ENCODE results near the gene EEF1A2. TPM values are rescaled to one million over a fixed set of nuclear protein-coding genes. Genes with fewer than 3 reads are reported as not detected.

Gene EEF1A2
- total RNA-seq: under 1 TPM in 1 of 2 experiments, not detected in 1; 0.27 TPM

- Mint-ChIP-seq H3K9me3 (peaks cover under 1% of the 10 kb centered on the region), H3K27me3 (peaks cover 26% of the 10 kb centered on the region), H3K27ac (no peak within 1 kb of the TSS), H3K4me3 (no peak within 1 kb of the TSS), H3K36me3 (no peaks in the 10 kb centered on the region), H3K4me1 (peaks cover 4% of the 10 kb centered on the region)
- DNase-seq: peak; percentile 29
Observed at GRCh38 chr20:63498960-63499337, at the start of gene EEF1A2. Gene EEF1A2 (minus strand): TSS chr20:63499083. CDS start chr20:63497763, 1,320 bp downstream.

GRCh38 chr20:63548542-63548941, 49.7 kb upstream of the EEF1A2 start:
- H3K27me3 Mint-ChIP-seq: peaks cover 13% of the 10 kb centered on the region
- no peaks in the 10 kb centered on the region for H3K9me3 Mint-ChIP-seq
- no peak overlapping the region for H3K27ac Mint-ChIP-seq
- no peak for DNase-seq
- H3K36me3 Mint-ChIP-seq: no peaks in the 10 kb centered on the region
- H3K4me1 Mint-ChIP-seq: peaks cover 14% of the 10 kb centered on the region
- no peak overlapping the region for H3K4me3 Mint-ChIP-seq

- H3K4me1 Mint-ChIP-seq: peaks cover 10% of the 10 kb centered on the region
- H3K27ac Mint-ChIP-seq: no peak within 1 kb of the TSS
- no peak for DNase-seq
- H3K4me3 Mint-ChIP-seq: no peak within 1 kb of the TSS
- peaks cover 13% of the 10 kb centered on the region for H3K27me3 Mint-ChIP-seq
- H3K9me3 Mint-ChIP-seq: no peaks in the 10 kb centered on the region
- H3K36me3 Mint-ChIP-seq: no peaks in the 10 kb centered on the region
Observed at GRCh38 chr20:63547725-63548480, 49.0 kb upstream of the EEF1A2 start, which contains the start of gene SRMS. Gene SRMS (minus strand): TSS chr20:63547749. CDS start chr20:63547463, 286 bp downstream.

- Mint-ChIP-seq H3K36me3 (no peaks in the 10 kb centered on the region), H3K27ac (no peak overlapping the region), H3K27me3 (peaks cover 13% of the 10 kb centered on the region), H3K9me3 (no peaks in the 10 kb centered on the region), H3K4me1 (peaks cover 4% of the 10 kb centered on the region), H3K4me3 (no peak overlapping the region)
- DNase-seq: no peak
Observed at GRCh38 chr20:63546956-63547724, 48.3 kb upstream of the EEF1A2 start.

GRCh38 chr20:63546256-63546955, 47.5 kb upstream of the EEF1A2 start:
- H3K4me3 Mint-ChIP-seq: no peak overlapping the region
- no peaks in the 10 kb centered on the region for H3K9me3 Mint-ChIP-seq
- H3K27me3 Mint-ChIP-seq: peaks cover 13% of the 10 kb centered on the region
- H3K4me1 Mint-ChIP-seq: peaks cover 3% of the 10 kb centered on the region
- H3K36me3 Mint-ChIP-seq: no peaks in the 10 kb centered on the region
- H3K27ac Mint-ChIP-seq: no peak overlapping the region
- DNase-seq: no peak

- peaks cover 13% of the 10 kb centered on the region for H3K27me3 Mint-ChIP-seq
- H3K36me3 Mint-ChIP-seq: no peaks in the 10 kb centered on the region
Observed at GRCh38 chr20:63545814-63546213, 46.9 kb upstream of the EEF1A2 start.

GRCh38 chr20:63544958-63545516, 46.2 kb upstream of the EEF1A2 start:
- Mint-ChIP-seq H3K36me3 (no peaks in the 10 kb centered on the region), H3K9me3 (no peaks in the 10 kb centered on the region), H3K4me3 (no peak overlapping the region), H3K27ac (no peak overlapping the region), H3K27me3 (peaks cover 10% of the 10 kb centered on the region), H3K4me1 (peaks cover 3% of the 10 kb centered on the region)
- DNase-seq: no peak

More at GRCh38 chr20:63545814-63546213, 46.9 kb upstream of the EEF1A2 start:
- no peak for DNase-seq
- peaks cover 3% of the 10 kb centered on the region for H3K4me1 Mint-ChIP-seq
- H3K27ac Mint-ChIP-seq: no peak overlapping the region
- H3K9me3 Mint-ChIP-seq: no peaks in the 10 kb centered on the region
- H3K4me3 Mint-ChIP-seq: no peak overlapping the region

GRCh38 chr20:63544241-63544957, 45.5 kb upstream of the EEF1A2 start:
- H3K36me3 Mint-ChIP-seq: no peaks in the 10 kb centered on the region
- H3K4me1 Mint-ChIP-seq: peaks cover 3% of the 10 kb centered on the region
- peaks cover 6% of the 10 kb centered on the region for H3K27me3 Mint-ChIP-seq
- H3K4me3 Mint-ChIP-seq: no peak overlapping the region
- DNase-seq: no peak
- H3K9me3 Mint-ChIP-seq: no peaks in the 10 kb centered on the region
- no peak overlapping the region for H3K27ac Mint-ChIP-seq

GRCh38 chr20:63543733-63544132, 44.9 kb upstream of the EEF1A2 start:
- no peaks in the 10 kb centered on the region for H3K9me3 Mint-ChIP-seq
- H3K36me3 Mint-ChIP-seq: no peaks in the 10 kb centered on the region
- no peak overlapping the region for H3K27ac Mint-ChIP-seq
- H3K4me3 Mint-ChIP-seq: no peak overlapping the region
- no peak for DNase-seq
- peaks cover 2% of the 10 kb centered on the region for H3K4me1 Mint-ChIP-seq
- H3K27me3 Mint-ChIP-seq: peaks cover 3% of the 10 kb centered on the region

- Mint-ChIP-seq H3K36me3 (no peaks in the 10 kb centered on the region), H3K27ac (no peak overlapping the region), H3K27me3 (no peaks in the 10 kb centered on the region), H3K9me3 (no peaks in the 10 kb centered on the region), H3K4me1 (peaks cover 2% of the 10 kb centered on the region), H3K4me3 (no peak overlapping the region)
- no peak for DNase-seq
Observed at GRCh38 chr20:63543131-63543530, 44.2 kb upstream of the EEF1A2 start.

GRCh38 chr20:63542696-63543095, 43.8 kb upstream of the EEF1A2 start:
- no peaks in the 10 kb centered on the region for H3K9me3 Mint-ChIP-seq
- H3K4me1 Mint-ChIP-seq: peaks cover 2% of the 10 kb centered on the region
- no peaks in the 10 kb centered on the region for H3K27me3 Mint-ChIP-seq
- H3K4me3 Mint-ChIP-seq: no peak overlapping the region
- DNase-seq: no peak
- no peaks in the 10 kb centered on the region for H3K36me3 Mint-ChIP-seq
- H3K27ac Mint-ChIP-seq: no peak overlapping the region

- H3K27me3 Mint-ChIP-seq: no peaks in the 10 kb centered on the region
- H3K4me1 Mint-ChIP-seq: peaks cover 3% of the 10 kb centered on the region
- no peak overlapping the region for H3K27ac Mint-ChIP-seq
- no peaks in the 10 kb centered on the region for H3K36me3 Mint-ChIP-seq
- H3K4me3 Mint-ChIP-seq: no peak overlapping the region
- H3K9me3 Mint-ChIP-seq: no peaks in the 10 kb centered on the region
- DNase-seq: no peak
Observed at GRCh38 chr20:63542031-63542559, 43.2 kb upstream of the EEF1A2 start.

- Mint-ChIP-seq H3K4me1 (peaks cover 3% of the 10 kb centered on the region), H3K4me3 (no peak overlapping the region), H3K36me3 (no peaks in the 10 kb centered on the region)
Observed at GRCh38 chr20:63541371-63541770, 42.5 kb upstream of the EEF1A2 start.

More at GRCh38 chr20:63541371-63541770, 42.5 kb upstream of the EEF1A2 start:
- H3K9me3 Mint-ChIP-seq: no peaks in the 10 kb centered on the region
- H3K27ac Mint-ChIP-seq: no peak overlapping the region
- no peaks in the 10 kb centered on the region for H3K27me3 Mint-ChIP-seq
- DNase-seq: no peak

All from activated naive CD8-positive, alpha-beta T cell treated with anti-CD3 and anti-CD28 coated beads for 36 hours (primary cell).